Lower lobe of right lung (tissue), 2 donors: Measurements from ENCODE around the gene CDADC1. TPM values are rescaled to one million over a fixed set of nuclear protein-coding genes. Genes with fewer than 3 reads are reported as not detected.
A peak's percentile ranks its signal among the peaks of the same experiment; 100 is the strongest.

ENCODE experiments used
- ATAC-seq, 2 donors: fragments of 200-7000 bp; cut with Tn5 transposase; one replicate each; pipeline ENCODE4 v1.9.1; 2020 to 2022; ENCODE audit warnings: mild to moderate bottlenecking in 2 of 2, moderate library complexity in 2 of 2
- DNase-seq: peaks from one replicate; pipeline ENCODE4 v3.0.0-alpha.2; 2020
- H3K27ac ChIP-seq: fragments of 200-600 bp; one replicate; pipeline ENCODE4 v1.8.0; 2022
- H3K27me3 ChIP-seq: fragments of 200-600 bp; one replicate; pipeline ENCODE4 v1.8.0; 2022; ENCODE audit warnings: low read depth
- H3K36me3 ChIP-seq: fragments of 200-600 bp; one replicate; pipeline ENCODE4 v1.8.0; 2022; ENCODE audit warnings: mild to moderate bottlenecking
- H3K4me1 ChIP-seq: fragments of 200-600 bp; one replicate; pipeline ENCODE4 v1.8.0; 2022
- H3K4me3 ChIP-seq: fragments of 200-600 bp; one replicate; pipeline ENCODE4 v1.8.0; 2022; ENCODE audit warnings: mild to moderate bottlenecking
- H3K9me3 ChIP-seq: fragments of 200-600 bp; one replicate; pipeline ENCODE4 v1.8.0; 2022
- CTCF ChIP-seq: fragments of 200-600 bp; IDR thresholded peaks from one replicate; pipeline ENCODE4 v1.8.0; 2022; ENCODE audit warnings: antibody characterized with exemption, mild to moderate bottlenecking
- intact Hi-C: fragments of 100-400 bp; cut with DNase I; formaldehyde crosslinking; loops from one replicate; pipeline ENCODE4 v1.11.0; 2022
- total RNA-seq: library from RNA; stranded (reverse); fragmentation: NEBNext Ultra II Directional; extraction: Animal tissue kit (Norgen Biotek cat#: 25700); gene quantifications from one replicate; pipeline ENCODE4 v1.2.1, GENCODE V29; 2021
- donor health status: DM: no; HTN: yes; CAD: no; lungs with severe emphysema.

CDADC1 gene
- total RNA-seq, 1 donor from 2014 or later = 7.9 TPM

- DNase-seq = no peak
- peak; percentile 59 to 67 for ATAC-seq
- no peaks in the 10 kb centered on the region for H3K4me1 ChIP-seq
Measured at GRCh38 chr13:49240017-49240416, 7.7 kb upstream of the CDADC1 start.

GRCh38 chr13:49241296-49241695 lies 6.4 kb upstream of the CDADC1 start:
- TF ChIP-seq CTCF = no peak
- H3K4me1 ChIP-seq = no peaks in the 10 kb centered on the region
- no peaks in the 10 kb centered on the region for H3K9me3 ChIP-seq

More at GRCh38 chr13:49240017-49240416, 7.7 kb upstream of the CDADC1 start:
- no peak overlapping the region for H3K4me3 ChIP-seq
- no peak overlapping the region for H3K27ac ChIP-seq
- no peaks in the 10 kb centered on the region for H3K9me3 ChIP-seq
- H3K36me3 ChIP-seq = no peaks in the 10 kb centered on the region
- intact Hi-C loops = no loop called here
- no peaks in the 10 kb centered on the region for H3K27me3 ChIP-seq
- peak; percentile 37 for TF ChIP-seq CTCF

GRCh38 chr13:49245101-49245500 lies 2.6 kb upstream of the CDADC1 start:
- DNase-seq = no peak
- TF ChIP-seq CTCF = no peak
- peaks cover 22% of the 10 kb centered on the region for H3K4me1 ChIP-seq
- no peaks in the 10 kb centered on the region for H3K27me3 ChIP-seq
- intact Hi-C loops = no loop called here
- no peak overlapping the region for H3K4me3 ChIP-seq
- no peak for ATAC-seq
- no peak overlapping the region for H3K27ac ChIP-seq
- H3K9me3 ChIP-seq = no peaks in the 10 kb centered on the region
- H3K36me3 ChIP-seq = no peaks in the 10 kb centered on the region

More at GRCh38 chr13:49241296-49241695, 6.4 kb upstream of the CDADC1 start:
- intact Hi-C loops = no loop called here
- ATAC-seq (no peak), DNase-seq (no peak)
- Histone ChIP-seq H3K27ac (no peak overlapping the region), H3K27me3 (no peaks in the 10 kb centered on the region), H3K36me3 (no peaks in the 10 kb centered on the region), H3K4me3 (no peak overlapping the region)

- DNase-seq (no peak), ATAC-seq (peak; percentile 79 to 89)
- Histone ChIP-seq H3K27ac (peak overlapping the region; percentile 95), H3K9me3 (no peaks in the 10 kb centered on the region), H3K36me3 (no peaks in the 10 kb centered on the region), H3K27me3 (no peaks in the 10 kb centered on the region), H3K4me1 (peaks cover 25% of the 10 kb centered on the region), H3K4me3 (peak overlapping the region; percentile 81)
- TF ChIP-seq CTCF = no peak
- intact Hi-C loops = no loop called here
Measured at GRCh38 chr13:49246850-49247642, 679 bp upstream of the CDADC1 start.

GRCh38 chr13:49248622-49249002 lies 887 bp downstream of the CDADC1 start:
- Histone ChIP-seq H3K27ac (peak overlapping the region; percentile 95), H3K9me3 (no peaks in the 10 kb centered on the region), H3K36me3 (no peaks in the 10 kb centered on the region), H3K27me3 (no peaks in the 10 kb centered on the region), H3K4me1 (peaks cover 25% of the 10 kb centered on the region), H3K4me3 (peak overlapping the region; percentile 81)
- no peak for TF ChIP-seq CTCF
- ATAC-seq (peak in 1 of 2 donors; percentile 35), DNase-seq (no peak)
- intact Hi-C loops = no loop called here
